PC-9 (cell line): ENCODE data around the gene MVB12B.

Experiments used
- CTCF ChIP-seq: fragments of 200-600 bp; sonication (generic); conservative IDR thresholded peaks from 2 replicates; pipeline ENCODE4 v1.6.1; 2017; ENCODE audit warnings: mixed run types, antibody characterized with exemption, mild to moderate bottlenecking, moderate library complexity
- EZH2 ChIP-seq: fragments of 200-600 bp; sonication (generic); IDR thresholded peaks from 2 replicates; pipeline ENCODE4 v1.8.0; 2017; ENCODE audit warnings: antibody characterized with exemption, low read depth

- no peak for TF ChIP-seq EZH2
- TF ChIP-seq CTCF: no peak
Observed at GRCh38 chr9:126471084-126471624, 144.5 kb downstream of the MVB12B start.
